Hepatocyte (in vitro differentiated cells): ENCODE measurements around the gene PWWP2B.

ENCODE experiments used
- EZH2 ChIP-seq: fragments of 200-600 bp; sonication (generic); IDR thresholded peaks from 2 replicates; pipeline ENCODE4 v1.6.1; 2016; ENCODE audit warnings: antibody characterized with exemption, mild to moderate bottlenecking, borderline replicate concordance
- EZH2phosphoT487 ChIP-seq: fragments of 200-600 bp; sonication (generic); IDR thresholded peaks from one replicate; pipeline ENCODE4 v1.6.1; 2018; ENCODE audit warnings: antibody characterized with exemption, mild to moderate bottlenecking, low read depth, moderate library complexity; ENCODE audit not compliant: unreplicated experiment, severe bottlenecking
- TF ChIP-seq, protein P1 (sequence below): fragments of 200-600 bp; sonication (generic); IDR thresholded peaks from 2 replicates; pipeline ENCODE4 v1.5.1; 2016; ENCODE audit warnings: antibody characterized with exemption, mild to moderate bottlenecking; ENCODE audit not compliant: poor library complexity

DNA sequence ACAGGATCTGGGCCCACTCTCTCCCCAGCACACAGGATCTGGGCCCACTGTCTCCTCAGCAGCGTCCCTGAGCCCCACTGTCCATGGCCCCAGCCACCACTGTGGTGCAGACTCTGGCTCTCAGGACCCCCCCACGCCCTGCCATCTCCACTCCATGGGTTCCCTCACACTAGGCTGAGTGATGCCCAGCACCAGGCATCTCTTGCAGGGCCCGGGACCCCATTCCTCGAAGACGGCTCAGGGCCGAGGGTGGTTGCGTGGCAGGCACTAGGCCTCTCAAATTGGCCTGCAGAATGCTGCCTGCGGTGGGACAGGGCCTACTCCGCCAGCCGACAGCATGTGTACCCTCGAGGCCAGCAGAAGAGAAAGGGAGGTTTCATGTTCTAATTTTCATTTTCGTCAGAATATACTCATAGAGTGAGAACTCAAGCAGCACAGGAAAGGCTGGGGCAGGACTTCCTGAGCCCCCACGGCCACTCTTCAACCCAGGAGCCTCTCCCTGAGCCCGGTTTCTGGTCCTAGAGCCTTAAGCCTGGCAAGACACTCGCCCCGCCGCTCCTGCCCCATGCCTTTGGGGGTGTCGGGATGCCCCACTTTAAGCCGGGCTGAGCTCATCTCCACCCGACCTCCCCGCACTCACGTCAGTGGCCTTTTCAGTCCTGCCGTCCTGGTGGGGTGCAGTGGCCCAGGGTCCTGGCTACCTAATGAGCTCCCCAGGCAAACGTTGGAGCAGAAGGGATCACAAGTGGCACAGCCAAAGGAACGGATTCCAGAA is 44.0 kb downstream of the PWWP2B start:
- TF ChIP-seq, protein P1, sequence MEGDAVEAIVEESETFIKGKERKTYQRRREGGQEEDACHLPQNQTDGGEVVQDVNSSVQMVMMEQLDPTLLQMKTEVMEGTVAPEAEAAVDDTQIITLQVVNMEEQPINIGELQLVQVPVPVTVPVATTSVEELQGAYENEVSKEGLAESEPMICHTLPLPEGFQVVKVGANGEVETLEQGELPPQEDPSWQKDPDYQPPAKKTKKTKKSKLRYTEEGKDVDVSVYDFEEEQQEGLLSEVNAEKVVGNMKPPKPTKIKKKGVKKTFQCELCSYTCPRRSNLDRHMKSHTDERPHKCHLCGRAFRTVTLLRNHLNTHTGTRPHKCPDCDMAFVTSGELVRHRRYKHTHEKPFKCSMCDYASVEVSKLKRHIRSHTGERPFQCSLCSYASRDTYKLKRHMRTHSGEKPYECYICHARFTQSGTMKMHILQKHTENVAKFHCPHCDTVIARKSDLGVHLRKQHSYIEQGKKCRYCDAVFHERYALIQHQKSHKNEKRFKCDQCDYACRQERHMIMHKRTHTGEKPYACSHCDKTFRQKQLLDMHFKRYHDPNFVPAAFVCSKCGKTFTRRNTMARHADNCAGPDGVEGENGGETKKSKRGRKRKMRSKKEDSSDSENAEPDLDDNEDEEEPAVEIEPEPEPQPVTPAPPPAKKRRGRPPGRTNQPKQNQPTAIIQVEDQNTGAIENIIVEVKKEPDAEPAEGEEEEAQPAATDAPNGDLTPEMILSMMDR: no peak
- TF ChIP-seq EZH2phosphoT487 (no peak), EZH2 (no peak)
